ENCODE measurements around the gene PRR14L.

Gene PRR14L

DNA sequence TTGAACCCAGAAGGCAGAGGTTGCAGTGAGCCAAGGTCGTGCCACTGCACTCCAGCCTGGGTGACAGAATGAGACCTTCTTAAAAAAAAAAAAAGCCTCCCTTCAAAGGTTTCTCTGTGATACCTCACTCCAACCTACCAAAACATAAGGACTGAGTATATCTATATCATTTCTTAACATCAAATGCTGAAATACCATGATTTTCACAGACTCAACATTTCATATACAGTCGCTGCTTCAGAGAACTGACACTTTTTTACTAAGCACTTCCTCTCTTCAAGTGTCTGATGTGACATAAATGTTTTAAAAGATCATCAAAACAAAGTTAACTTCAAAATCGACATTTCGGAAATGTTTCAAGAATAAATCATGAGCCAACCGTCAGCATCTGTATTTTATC lies 12.0 kb downstream of the PRR14L start:
- no peak for TF ChIP-seq ELF4 (IDR thresholded peaks at IDR 0.05)
- TF ChIP-seq NFRKB (IDR thresholded peaks at IDR 0.05): no peak
- no peak for TF ChIP-seq SP1 (IDR thresholded peaks at IDR 0.05)
- TF ChIP-seq FOXA1 (IDR thresholded peaks at IDR 0.05): no peak
- TF ChIP-seq CTBP1 (IDR thresholded peaks at IDR 0.05; ENCODE audit: borderline replicate concordance): no peak
- TF ChIP-seq FOXM1 (IDR thresholded peaks at IDR 0.05; ENCODE audit: borderline replicate concordance): no peak
- no peak for TF ChIP-seq L3MBTL2 (conservative IDR thresholded peaks at IDR 0.05)
- TF ChIP-seq SUZ12 (IDR thresholded peaks at IDR 0.05): no peak
- TF ChIP-seq LEF1 (IDR thresholded peaks at IDR 0.05; ENCODE audit: borderline replicate concordance): no peak
- no peak for TF ChIP-seq ARNT (IDR thresholded peaks at IDR 0.05)
- no peak for TF ChIP-seq TARDBP (IDR thresholded peaks at IDR 0.05)
- TF ChIP-seq PKNOX1 (IDR thresholded peaks at IDR 0.05): no peak
- TF ChIP-seq BHLHE40 (IDR thresholded peaks at IDR 0.05; ENCODE audit: borderline replicate concordance): no peak
- no peak for TF ChIP-seq HDGF (IDR thresholded peaks at IDR 0.05; ENCODE audit: borderline replicate concordance)
- TF ChIP-seq FOXK2 (IDR thresholded peaks at IDR 0.05): no peak
- no peak for TF ChIP-seq ZNF384 (IDR thresholded peaks at IDR 0.05)
- ChIA-PET POLR2A (interaction anchor here (2.2 kb wide), 1 partner anchor 15 kb away, joined by 18 read pairs; the partner anchor contains the start of gene DEPDC5), CTCF (interaction anchor here (0.6 kb wide), 1 partner anchor 264 kb away, joined by 3 read pairs; no protein-coding TSS in a partner anchor)
- DNase-seq (ENCODE audit: extremely low spot score): no peak

GRCh38 chr22:31736458-31736857 lies 13.5 kb downstream of the PRR14L start:
- POLR2A ChIA-PET: no interaction called here
- DNase-seq (ENCODE audit: extremely low spot score): no peak
- TF ChIP-seq FOXA1 (IDR thresholded peaks at IDR 0.05): no peak
- no peak for TF ChIP-seq ZNF384 (IDR thresholded peaks at IDR 0.05)
- TF ChIP-seq FOXK2 (IDR thresholded peaks at IDR 0.05): no peak
- TF ChIP-seq SP1 (IDR thresholded peaks at IDR 0.05): no peak
- no peak for TF ChIP-seq FOXM1 (IDR thresholded peaks at IDR 0.05; ENCODE audit: borderline replicate concordance)
- TF ChIP-seq L3MBTL2 (conservative IDR thresholded peaks at IDR 0.05): no peak
- no peak for TF ChIP-seq NFRKB (IDR thresholded peaks at IDR 0.05)
- TF ChIP-seq SUZ12 (IDR thresholded peaks at IDR 0.05): no peak
- no peak for TF ChIP-seq BHLHE40 (IDR thresholded peaks at IDR 0.05; ENCODE audit: borderline replicate concordance)
- TF ChIP-seq PKNOX1 (IDR thresholded peaks at IDR 0.05): no peak
- CTCF ChIA-PET: no interaction called here

- no peak for DNase-seq (ENCODE audit: extremely low spot score)
- ChIA-PET POLR2A (interaction anchor here (1.4 kb wide), 1 partner anchor 19 kb away, joined by 5 read pairs; the partner anchor contains the start of gene DEPDC5), CTCF (no interaction called here)
- no peak for TF ChIP-seq NFRKB (IDR thresholded peaks at IDR 0.05)
- no peak for TF ChIP-seq PKNOX1 (IDR thresholded peaks at IDR 0.05)
- no peak for TF ChIP-seq ZNF384 (IDR thresholded peaks at IDR 0.05)
- TF ChIP-seq CTBP1 (IDR thresholded peaks at IDR 0.05; ENCODE audit: borderline replicate concordance): no peak
- TF ChIP-seq LEF1 (IDR thresholded peaks at IDR 0.05; ENCODE audit: borderline replicate concordance): no peak
- TF ChIP-seq HDGF (IDR thresholded peaks at IDR 0.05; ENCODE audit: borderline replicate concordance): no peak
- TF ChIP-seq FOXK2 (IDR thresholded peaks at IDR 0.05): no peak
Measured at GRCh38 chr22:31734512-31734911, 15.4 kb downstream of the PRR14L start.

GRCh38 chr22:31733580-31734079 lies 16.3 kb downstream of the PRR14L start:
- TF ChIP-seq CTBP1 (IDR thresholded peaks at IDR 0.05; ENCODE audit: borderline replicate concordance) (no peak), TARDBP (IDR thresholded peaks at IDR 0.05) (no peak), SUZ12 (IDR thresholded peaks at IDR 0.05) (no peak), ARNT (IDR thresholded peaks at IDR 0.05) (no peak), FOXA1 (IDR thresholded peaks at IDR 0.05) (no peak), LEF1 (IDR thresholded peaks at IDR 0.05; ENCODE audit: borderline replicate concordance) (no peak), NFRKB (IDR thresholded peaks at IDR 0.05) (no peak), PKNOX1 (IDR thresholded peaks at IDR 0.05) (no peak), ELF4 (IDR thresholded peaks at IDR 0.05) (no peak), L3MBTL2 (conservative IDR thresholded peaks at IDR 0.05) (no peak), FOXK2 (IDR thresholded peaks at IDR 0.05) (no peak), SP1 (IDR thresholded peaks at IDR 0.05) (no peak), FOXM1 (IDR thresholded peaks at IDR 0.05; ENCODE audit: borderline replicate concordance) (no peak), BHLHE40 (IDR thresholded peaks at IDR 0.05; ENCODE audit: borderline replicate concordance) (no peak), HDGF (IDR thresholded peaks at IDR 0.05; ENCODE audit: borderline replicate concordance) (no peak)
- no peak for DNase-seq (ENCODE audit: extremely low spot score)
- POLR2A ChIA-PET: interaction anchor here (1.4 kb wide), 1 partner anchor 20 kb away, joined by 5 read pairs; the partner anchor contains the start of gene DEPDC5
- CTCF ChIA-PET: no interaction called here

GRCh38 chr22:31732089-31732829 lies 17.7 kb downstream of the PRR14L start:
- TF ChIP-seq CTBP1 (IDR thresholded peaks at IDR 0.05; ENCODE audit: borderline replicate concordance): no peak
- TF ChIP-seq FOXM1 (IDR thresholded peaks at IDR 0.05; ENCODE audit: borderline replicate concordance): no peak
- no peak for TF ChIP-seq ARNT (IDR thresholded peaks at IDR 0.05)
- no peak for TF ChIP-seq ZNF384 (IDR thresholded peaks at IDR 0.05)
- TF ChIP-seq SUZ12 (IDR thresholded peaks at IDR 0.05): no peak
- no peak for TF ChIP-seq ELF4 (IDR thresholded peaks at IDR 0.05)
- CTCF ChIA-PET: no interaction called here
- POLR2A ChIA-PET: interaction anchor here (0.8 kb wide), 1 partner anchor 21 kb away, joined by 4 read pairs; no protein-coding TSS in a partner anchor
- DNase-seq (ENCODE audit: extremely low spot score): no peak

Measured in HEK293T (cell line).